Thoracic aorta (tissue), 2 donors: ENCODE data around the gene MARS1. TPM values are rescaled to one million over a fixed set of nuclear protein-coding genes. Genes with fewer than 3 reads are reported as not detected.

Experiments
- ATAC-seq: fragments of 150-250 bp; one replicate; pipeline ENCODE4 v1.8.0; 2017; ENCODE audit warnings: low read depth; ENCODE audit not compliant: insufficient number of reproducible peaks, low FRiP score
- DNase-seq: peaks from one replicate; pipeline ENCODE4 v3.0.0-alpha.2; 2020; ENCODE audit warnings: low spot score
- H3K27ac ChIP-seq, 2 donors: fragments of 200-600 bp; sonication (generic); 1 replicate in 1 of 2; 2 replicates in 1 of 2; pipeline ENCODE4 v1.5.1; 2016; ENCODE audit warnings: mild to moderate bottlenecking in 2 of 2, moderate library complexity in 2 of 2
- H3K27me3 ChIP-seq: fragments of 200-600 bp; sonication (generic); replicated peaks from 2 replicates; pipeline ENCODE4 v1.6.0; 2016; ENCODE audit warnings: mild to moderate bottlenecking; ENCODE audit not compliant: insufficient read depth
- H3K36me3 ChIP-seq: fragments of 200-600 bp; sonication (generic); one replicate; pipeline ENCODE4 v1.5.1; 2016
- H3K4me1 ChIP-seq, 2 donors: fragments of 200-600 bp; sonication (generic); 1 replicate in 1 of 2; 2 replicates in 1 of 2; pipeline versions ENCODE4 v1.5.1 to v1.6.0; 2016; ENCODE audit warnings: low read depth in 2 of 2, mild to moderate bottlenecking in 1 of 2; ENCODE audit not compliant: control insufficient read depth in 1 of 2
- H3K4me3 ChIP-seq: fragments of 200-600 bp; sonication (generic); 2 replicates; pipeline ENCODE4 v1.5.1; 2016; ENCODE audit warnings: mild to moderate bottlenecking
- H3K9me3 ChIP-seq: fragments of 200-600 bp; sonication (generic); 2 replicates; pipeline ENCODE4 v1.5.1; 2016
- CTCF ChIP-seq: fragments of 200-600 bp; sonication (generic); IDR thresholded peaks from one replicate; pipeline ENCODE4 v1.5.1; 2019; ENCODE audit warnings: antibody characterized with exemption
- total RNA-seq, 2 donors: library from RNA; depleted of rRNA; stranded (reverse); fragments of >200 nt; gene quantifications; one replicate each; pipeline versions ENCODE4 v1.1.0 to v1.2.3, GENCODE V29; 2016

MARS1 gene
- total RNA-seq, 2 donors from 2014 or later, result 58.8 to 104 TPM

- Histone ChIP-seq H3K4me1 (peaks cover 12 to 37% of the 10 kb centered on the region in 2 donors), H3K9me3 (no peaks in the 10 kb centered on the region), H3K27me3 (no peaks in the 10 kb centered on the region), H3K4me3 (peak overlapping the region; percentile 22), H3K27ac (no peak overlapping the region), H3K36me3 (no peaks in the 10 kb centered on the region)
- TF ChIP-seq CTCF, result no peak
- DNase-seq (no peak), ATAC-seq (no peak)
Measured at GRCh38 chr12:57455374-57456144, 32.3 kb upstream of the MARS1 start.

GRCh38 chr12:57456145-57456700 is 31.6 kb upstream of the MARS1 start:
- no peaks in the 10 kb centered on the region for H3K27me3 ChIP-seq
- no peak overlapping the region for H3K27ac ChIP-seq
- H3K9me3 ChIP-seq, result no peaks in the 10 kb centered on the region
- peaks cover 18 to 38% of the 10 kb centered on the region in 2 donors for H3K4me1 ChIP-seq
- no peaks in the 10 kb centered on the region for H3K36me3 ChIP-seq
- TF ChIP-seq CTCF, result peak; percentile 47
- no peak for DNase-seq
- no peak for ATAC-seq
- H3K4me3 ChIP-seq, result peak overlapping the region; percentile 22

- Histone ChIP-seq H3K9me3 (no peaks in the 10 kb centered on the region), H3K4me1 (peaks cover 16 to 32% of the 10 kb centered on the region in 2 donors), H3K27ac (no peak overlapping the region), H3K27me3 (no peaks in the 10 kb centered on the region), H3K4me3 (no peak overlapping the region), H3K36me3 (no peaks in the 10 kb centered on the region)
- no peak for TF ChIP-seq CTCF
- no peak for DNase-seq
- ATAC-seq, result no peak
Measured at GRCh38 chr12:57456737-57457490, 31.0 kb upstream of the MARS1 start.

GRCh38 chr12:57458665-57459054 is 29.2 kb upstream of the MARS1 start:
- H3K27ac ChIP-seq, result peak overlapping the region; percentile 43 to 64
- ATAC-seq (no peak), DNase-seq (no peak)
- no peak for TF ChIP-seq CTCF
- H3K4me1 ChIP-seq, result peaks cover 12 to 18% of the 10 kb centered on the region in 2 donors
- no peaks in the 10 kb centered on the region for H3K27me3 ChIP-seq
- peak overlapping the region; percentile 71 for H3K4me3 ChIP-seq
- H3K36me3 ChIP-seq, result no peaks in the 10 kb centered on the region
- no peaks in the 10 kb centered on the region for H3K9me3 ChIP-seq

- H3K9me3 ChIP-seq, result no peaks in the 10 kb centered on the region
- ATAC-seq (peak; percentile 72), DNase-seq (peak; percentile 86)
- peaks cover 12 to 18% of the 10 kb centered on the region in 2 donors for H3K4me1 ChIP-seq
- H3K27me3 ChIP-seq, result no peaks in the 10 kb centered on the region
- H3K27ac ChIP-seq, result peak overlapping the region; percentile 43 to 64
- H3K4me3 ChIP-seq, result peak overlapping the region; percentile 71
- peak; percentile 94 for TF ChIP-seq CTCF
- H3K36me3 ChIP-seq, result no peaks in the 10 kb centered on the region
Measured at GRCh38 chr12:57459055-57459749, 28.7 kb upstream of the MARS1 start.
